HL-60 (cell line): ENCODE results near the gene LAMA2.

Experiments used
- DNase-seq, 2 experiments: peaks; one replicate each; pipeline ENCODE4 v3.0.0-alpha.2; 2010 to 2020; ENCODE audit warnings: low read depth in 1 of 2, low spot score in 1 of 2
- H3K27ac ChIP-seq: fragments of 250-450 bp; sonication (Bioruptor Pico); replicated peaks from 2 replicates; pipeline ENCODE4 v1.5.1; 2020; ENCODE audit warnings: mild to moderate bottlenecking, moderate library complexity
- H3K27me3 ChIP-seq: fragments of 250-450 bp; sonication (Bioruptor Pico); 2 replicates; pipeline ENCODE4 v1.5.1; 2021; ENCODE audit warnings: mild to moderate bottlenecking, moderate library complexity; ENCODE audit not compliant: insufficient read depth, poor library complexity, severe bottlenecking
- H3K4me3 ChIP-seq: replicated peaks from 2 replicates; pipeline ENCODE4 v1.5.1; 2011; ENCODE audit warnings: mild to moderate bottlenecking, control low read depth, low read length; ENCODE audit not compliant: insufficient read depth
- CTCF ChIP-seq: IDR thresholded peaks from one replicate; pipeline ENCODE4 v1.5.1; 2011; ENCODE audit warnings: low read length, control low read depth, inconsistent platforms; ENCODE audit not compliant: insufficient read depth
- GABPA ChIP-seq: IDR thresholded peaks from 2 replicates; pipeline ENCODE4 v1.6.1; 2012; ENCODE audit warnings: low read depth
- POLR2AphosphoS5 ChIP-seq: IDR thresholded peaks from 2 replicates; pipeline ENCODE4 v1.6.1; 2012; ENCODE audit warnings: low read depth
- REST ChIP-seq: IDR thresholded peaks from 2 replicates; pipeline ENCODE4 v1.6.1; 2012; ENCODE audit warnings: low read depth; ENCODE audit not compliant: insufficient replicate concordance
- SPI1 ChIP-seq: IDR thresholded peaks from 2 replicates; pipeline ENCODE4 v1.6.1; 2012; ENCODE audit warnings: low read depth, mild to moderate bottlenecking, borderline replicate concordance

LAMA2 gene

GRCh38 chr6:129364767-129365166, 481.8 kb downstream of the LAMA2 start:
- Histone ChIP-seq H3K4me3 (no peak overlapping the region), H3K27ac (no peak overlapping the region), H3K27me3 (no peaks in the 10 kb centered on the region)
- no peak for TF ChIP-seq SPI1
- TF ChIP-seq REST, result no peak
- DNase-seq, result no peak

GRCh38 chr6:129368076-129368475, 485.1 kb downstream of the LAMA2 start:
- TF ChIP-seq SPI1, result no peak
- TF ChIP-seq REST, result no peak
- no peak for TF ChIP-seq POLR2AphosphoS5
- no peak for TF ChIP-seq CTCF
- TF ChIP-seq GABPA, result no peak
- no peak overlapping the region for H3K4me3 ChIP-seq
- no peak for DNase-seq
- no peaks in the 10 kb centered on the region for H3K27me3 ChIP-seq
- no peak overlapping the region for H3K27ac ChIP-seq

GRCh38 chr6:129368970-129369369, 486.0 kb downstream of the LAMA2 start:
- DNase-seq, result no peak
- TF ChIP-seq CTCF, result no peak
- Histone ChIP-seq H3K27me3 (no peaks in the 10 kb centered on the region), H3K27ac (no peak overlapping the region), H3K4me3 (no peak overlapping the region)

GRCh38 chr6:129369737-129370136, 486.8 kb downstream of the LAMA2 start:
- Histone ChIP-seq H3K27ac (no peak overlapping the region), H3K27me3 (no peaks in the 10 kb centered on the region), H3K4me3 (no peak overlapping the region)
- no peak for TF ChIP-seq GABPA
- TF ChIP-seq CTCF, result no peak
- TF ChIP-seq POLR2AphosphoS5, result no peak
- no peak for TF ChIP-seq SPI1
- no peak for TF ChIP-seq REST
- DNase-seq, result no peak
